ENCODE results near the gene KCNA2. TPM values are rescaled to one million over a fixed set of nuclear protein-coding genes. Genes with fewer than 3 reads are reported as not detected.

The KCNA2 gene
- total and polyA plus RNA-seq, 2 of the 13 experiments (the other 11 are each of a cell fraction or from before 2014, with no cell fraction given) = not detected

DNA sequence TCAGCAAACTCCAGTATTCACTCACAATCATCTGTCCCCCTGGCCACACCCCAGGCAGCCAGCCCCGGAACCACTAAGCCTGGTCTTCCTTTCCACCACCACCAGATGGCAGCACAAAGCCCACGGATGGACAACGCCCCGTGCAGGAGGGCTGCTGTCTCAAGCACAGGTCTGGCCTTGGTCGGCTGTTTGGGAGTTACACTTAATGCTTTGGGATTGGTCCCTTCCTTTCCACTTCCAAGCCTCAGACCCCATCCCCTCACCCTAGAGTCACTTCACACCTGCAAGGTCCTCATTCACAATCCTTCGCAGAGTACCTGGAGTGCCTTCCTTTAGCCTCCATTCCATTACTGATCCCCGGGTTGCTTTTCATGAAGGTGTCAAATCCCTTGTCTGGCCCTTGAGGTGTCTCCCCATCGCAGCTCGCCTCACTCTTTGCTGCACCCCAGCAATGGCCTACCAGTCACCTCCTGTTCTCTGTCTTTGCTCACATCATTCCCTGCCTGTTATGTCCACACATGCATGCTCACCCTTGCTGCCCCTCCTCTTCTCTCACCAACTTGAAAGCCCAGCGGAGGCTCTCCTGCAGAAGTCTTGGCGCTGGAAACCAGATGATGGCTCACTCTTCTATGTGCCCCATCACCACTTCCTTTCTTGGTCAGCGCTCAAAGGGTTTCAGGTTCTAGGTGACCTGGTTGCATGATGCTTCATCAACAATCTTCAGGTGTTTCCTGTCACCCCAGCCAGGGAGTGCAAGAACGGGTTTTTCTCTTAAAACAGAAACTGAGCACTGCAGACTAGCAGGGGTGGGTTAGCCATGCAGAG lies 24.9 kb upstream of the KCNA2 start (continued):
- no peak for TF ChIP-seq STAT5B (CRISPR knock-in tag; IDR thresholded peaks at IDR 0.05)
- TF ChIP-seq KLF16 (CRISPR knock-in tag; IDR thresholded peaks at IDR 0.05) = no peak
- no peak for TF ChIP-seq KLF13 (CRISPR knock-in tag; IDR thresholded peaks at IDR 0.05)
- no peak for TF ChIP-seq ZNF761 (CRISPR knock-in tag; conservative IDR thresholded peaks at IDR 0.05)
- no peak for TF ChIP-seq SSRP1 (CRISPR knock-in tag; IDR thresholded peaks at IDR 0.05)
- TF ChIP-seq ZFYVE20 (CRISPR knock-in tag; IDR thresholded peaks at IDR 0.05; ENCODE audit: borderline replicate concordance, low read depth) = no peak
- no peak for TF ChIP-seq ZBTB20 (CRISPR knock-in tag; IDR thresholded peaks at IDR 0.05; ENCODE audit: borderline replicate concordance, low read depth)
- no peak for TF ChIP-seq PCBP2 (optimal IDR thresholded peaks at IDR 0.05; ENCODE audit: low read depth, low read length, poor library complexity, severe bottlenecking)
- TF ChIP-seq BHLHE40 (IDR thresholded peaks at IDR 0.05; ENCODE audit: low read length) = 0 out of 2 replicates have a peak, but pooled peaks have one; percentile 11
- TF ChIP-seq GABPB1 (CRISPR knock-in tag; IDR thresholded peaks at IDR 0.05) = peak; percentile 31; the same call in 1 of the 2 replicates
- TF ChIP-seq ZNF776 (CRISPR knock-in tag; IDR thresholded peaks at IDR 0.05) = no peak
- no peak for TF ChIP-seq KDM5A (IDR thresholded peaks at IDR 0.05; ENCODE audit: borderline replicate concordance, low read length)
- no peak for TF ChIP-seq SRSF4 (IDR thresholded peaks at IDR 0.05; ENCODE audit: low read depth, low read length, poor library complexity, severe bottlenecking)
- TF ChIP-seq HNRNPH1 (optimal IDR thresholded peaks at IDR 0.05; ENCODE audit: low read depth, low read length) = no peak
- no peak for TF ChIP-seq NKX3-1 (CRISPR knock-in tag; IDR thresholded peaks at IDR 0.05)
- TF ChIP-seq STAG1 (CRISPR knock-in tag; IDR thresholded peaks at IDR 0.05) = peak; percentile 68
- no peak for TF ChIP-seq ZNF225 (CRISPR knock-in tag; IDR thresholded peaks at IDR 0.05)
- no peak for TF ChIP-seq ZMYM4 (CRISPR knock-in tag; IDR thresholded peaks at IDR 0.05)
- no peak for TF ChIP-seq ZNF883 (CRISPR knock-in tag; IDR thresholded peaks at IDR 0.05; ENCODE audit: not compliant biosample characterization)
- TF ChIP-seq KLF6 (CRISPR knock-in tag; IDR thresholded peaks at IDR 0.05) = no peak
- TF ChIP-seq MTF1 (CRISPR knock-in tag; IDR thresholded peaks at IDR 0.05) = no peak
